Right lobe of liver (tissue), 6 donors: Measurements from ENCODE around the gene TENM3. TPM values are rescaled to one million over a fixed set of nuclear protein-coding genes. Genes with fewer than 3 reads are reported as not detected.

Source experiments
- ATAC-seq, 4 donors: fragments of 200-7000 bp; cut with Tn5 transposase; one replicate each; pipeline ENCODE4 v1.9.1; 2020; ENCODE audit warnings: mild to moderate bottlenecking in 4 of 4, moderate library complexity in 4 of 4
- DNase-seq, 3 donors: peaks; one replicate each; pipeline ENCODE4 v3.0.0-alpha.2; 2020
- H3K27ac ChIP-seq, 3 donors: fragments of 200-600 bp; one replicate each; pipeline ENCODE4 v1.8.0; 2022
- H3K27me3 ChIP-seq, 2 donors: fragments of 200-600 bp; one replicate each; pipeline ENCODE4 v1.8.0; 2022
- H3K36me3 ChIP-seq, 4 donors: fragments of 200-600 bp; sonication (generic) in 1 of 4; one replicate each; pipeline versions ENCODE4 v1.5.1 to v1.8.0; 2017 to 2022; ENCODE audit warnings: control low read depth in 1 of 4
- H3K4me1 ChIP-seq, 4 donors: fragments of 200-600 bp; sonication (generic) in 1 of 4; one replicate each; pipeline versions ENCODE4 v1.5.1 to v1.8.0; 2017 to 2022; ENCODE audit warnings: control low read depth in 1 of 4
- H3K4me3 ChIP-seq, 3 donors: fragments of 200-600 bp; one replicate each; pipeline ENCODE4 v1.8.0; 2022
- H3K9me3 ChIP-seq, 4 donors: fragments of 200-600 bp; sonication (generic) in 1 of 4; one replicate each; pipeline versions ENCODE4 v1.5.1 to v1.8.0; 2017 to 2022; ENCODE audit warnings: control low read depth in 1 of 4
- CTCF ChIP-seq, 4 donors: fragments of 200-600 bp in 3 of 4; fragments of 450-650 bp in 1 of 4; IDR thresholded peaks; one replicate each; pipeline versions ENCODE4 v1.5.1 to v1.8.0; 2016 to 2022; ENCODE audit warnings: antibody characterized with exemption in 4 of 4, mild to moderate bottlenecking in 2 of 4
- POLR2A ChIP-seq: fragments of 450-650 bp; IDR thresholded peaks from one replicate; pipeline ENCODE4 v1.6.1; 2017; ENCODE audit warnings: antibody characterized with exemption, mild to moderate bottlenecking
- WGBS: methylation state at CpG from one replicate; pipeline ENCODE4 v1.1.6; 2018; ENCODE audit warnings: low coverage, low lambda C conversion rate; ENCODE audit not compliant: insufficient coverage; ENCODE audit errors: missing lambda C conversion rate; 5-methylcytosine and 5-hydroxymethylcytosine counted together
- intact Hi-C, 2 donors: fragments of 100-400 bp; cut with DNase I; formaldehyde crosslinking; loops; one replicate each; pipeline versions ENCODE4 v1.11.2 to v1.14.1; 2022
- total RNA-seq, 6 experiments: library from RNA; depleted of rRNA in 2 of 6; stranded (reverse); fragments of >200 nt in 2 of 6; fragmentation: NEBNext Ultra II Directional in 3 of 6; extraction: Animal tissue kit (Norgen Biotek cat#: 25700) in 3 of 6; gene quantifications; one replicate each; pipeline versions ENCODE4 v1.1.0 to v1.2.4, GENCODE V29; 2016 to 2023
- donor health status: DM: no; HTN: yes; CAD: no.
- donor health status: DM: no; HTN: no; CAD: no.
- donor health status: DM: no; HTN: no; CAD: no.
- donor health status: DM: no; HTN: yes; CAD: no.
- donor health status: DM: no; HTN: yes; CAD: no.

The TENM3 gene
- total RNA-seq, 6 experiments from 2014 or later = 0.06 to 3.0 (median 1.1) TPM

- H3K27ac ChIP-seq = no peak overlapping the region
- no peaks in the 10 kb centered on the region for H3K27me3 ChIP-seq
- DNase-seq (no peak), ATAC-seq (no peak)
- WGBS = 83% methylated on average over 6 of the region's 6 CpGs
- H3K4me1 ChIP-seq = no peaks in the 10 kb centered on the region
- no peak overlapping the region for H3K4me3 ChIP-seq
- no peaks in the 10 kb centered on the region for H3K9me3 ChIP-seq
- intact Hi-C loops = no loop called here
- no peaks in the 10 kb centered on the region for H3K36me3 ChIP-seq
- TF ChIP-seq POLR2A = no peak
- no peak for TF ChIP-seq CTCF (IDR thresholded peaks at IDR 0.05)
These were observed 384.8 kb downstream of the TENM3 start for GRCh38 chr4:182627996-182628395.

GRCh38 chr4:182628544-182628943 is 385.3 kb downstream of the TENM3 start:
- Histone ChIP-seq H3K36me3 (no peaks in the 10 kb centered on the region), H3K27ac (no peak overlapping the region), H3K4me1 (no peaks in the 10 kb centered on the region), H3K9me3 (no peaks in the 10 kb centered on the region), H3K4me3 (no peak overlapping the region), H3K27me3 (no peaks in the 10 kb centered on the region)
- no peak for DNase-seq
- no peak for TF ChIP-seq CTCF (IDR thresholded peaks at IDR 0.05)
- TF ChIP-seq POLR2A = no peak
- WGBS = 73% methylated on average over 6 of the region's 6 CpGs
- intact Hi-C loops = no loop called here
- ATAC-seq = no peak

GRCh38 chr4:182629096-182629495 is 385.9 kb downstream of the TENM3 start:
- no peak for TF ChIP-seq POLR2A
- TF ChIP-seq CTCF (IDR thresholded peaks at IDR 0.05) = no peak
- DNase-seq = no peak
- WGBS = 63% methylated on average over 1 of the region's 3 CpGs
- Histone ChIP-seq H3K27ac (no peak overlapping the region), H3K9me3 (no peaks in the 10 kb centered on the region), H3K4me3 (no peak overlapping the region), H3K4me1 (no peaks in the 10 kb centered on the region), H3K36me3 (no peaks in the 10 kb centered on the region), H3K27me3 (no peaks in the 10 kb centered on the region)
- ATAC-seq = no peak
- intact Hi-C loops = no loop called here

GRCh38 chr4:182640491-182640890 is 397.3 kb downstream of the TENM3 start:
- no peaks in the 10 kb centered on the region for H3K4me1 ChIP-seq
- no peaks in the 10 kb centered on the region for H3K27me3 ChIP-seq
- no peak overlapping the region for H3K27ac ChIP-seq
- no peak overlapping the region for H3K4me3 ChIP-seq
- H3K36me3 ChIP-seq = no peaks in the 10 kb centered on the region
- intact Hi-C loops = no loop called here
- DNase-seq (no peak), ATAC-seq (no peak)
- WGBS = 72% methylated on average over 3 of the region's 3 CpGs
- H3K9me3 ChIP-seq = no peaks in the 10 kb centered on the region
- TF ChIP-seq POLR2A (no peak), CTCF (IDR thresholded peaks at IDR 0.05) (no peak)

GRCh38 chr4:182640932-182641331 is 397.7 kb downstream of the TENM3 start:
- no peak for ATAC-seq
- no peak for DNase-seq
- WGBS = 49% methylated on average over 8 of the region's 8 CpGs

More at GRCh38 chr4:182640932-182641331, 397.7 kb downstream of the TENM3 start:
- no peaks in the 10 kb centered on the region for H3K4me1 ChIP-seq
- H3K4me3 ChIP-seq = no peak overlapping the region
- no peaks in the 10 kb centered on the region for H3K27me3 ChIP-seq
- no peak overlapping the region for H3K27ac ChIP-seq
- no peak for TF ChIP-seq POLR2A
- TF ChIP-seq CTCF (IDR thresholded peaks at IDR 0.05) = no peak
- no peaks in the 10 kb centered on the region for H3K9me3 ChIP-seq
- intact Hi-C loops = no loop called here
- H3K36me3 ChIP-seq = no peaks in the 10 kb centered on the region
